HEK293T (cell line): ENCODE data around the gene ADIRF.
A peak's percentile ranks its signal among the peaks of the same experiment; 100 is the strongest.
"Not testable (repeated sequence)": the region's sequence is repeated elsewhere in the genome, so short reads cannot be mapped to it uniquely, and the experiment has no call there.

Source experiments
- CTCF ChIA-PET: fragments of 350-600 bp; formaldehyde crosslinking; extraction: SDS; loops from one replicate; lab custom pipeline; 2021; ENCODE audit warnings: antibody characterized with exemption, inconsistent platforms; lab: Yijun Ruan, JAX
- POLR2A ChIA-PET: fragments of 350-600 bp; formaldehyde crosslinking; extraction: SDS; loops from one replicate; lab custom pipeline; 2020; ENCODE audit warnings: antibody characterized with exemption, inconsistent platforms; lab: Yijun Ruan, JAX
- DNase-seq: peaks from one replicate; pipeline ENCODE4 v3.0.0; 2012; ENCODE audit warnings: mixed read lengths; ENCODE audit errors: extremely low spot score
- ARNT ChIP-seq: fragments of 450-650 bp; IDR thresholded peaks from 2 replicates; pipeline ENCODE4 v1.6.1; 2017; ENCODE audit warnings: mild to moderate bottlenecking
- BHLHE40 ChIP-seq: fragments of 450-650 bp; IDR thresholded peaks from 2 replicates; pipeline ENCODE4 v1.6.1; 2016; ENCODE audit warnings: mild to moderate bottlenecking, moderate library complexity, borderline replicate concordance
- CTBP1 ChIP-seq: fragments of 450-650 bp; IDR thresholded peaks from 2 replicates; pipeline ENCODE4 v1.6.1; 2016; ENCODE audit warnings: borderline replicate concordance
- ELF4 ChIP-seq: fragments of 450-650 bp; IDR thresholded peaks from 2 replicates; pipeline ENCODE4 v1.6.1; 2017; ENCODE audit warnings: antibody characterized with exemption
- FOXA1 ChIP-seq: fragments of 450-650 bp; IDR thresholded peaks from 2 replicates; pipeline ENCODE4 v1.6.1; 2016; ENCODE audit warnings: mild to moderate bottlenecking
- FOXK2 ChIP-seq: fragments of 450-650 bp; IDR thresholded peaks from 2 replicates; pipeline ENCODE4 v1.6.1; 2016; ENCODE audit warnings: mild to moderate bottlenecking
- FOXM1 ChIP-seq: fragments of 450-650 bp; IDR thresholded peaks from 2 replicates; pipeline ENCODE4 v1.6.1; 2017; ENCODE audit warnings: mild to moderate bottlenecking, borderline replicate concordance
- HDGF ChIP-seq: fragments of 450-650 bp; IDR thresholded peaks from 2 replicates; pipeline ENCODE4 v1.6.1; 2017; ENCODE audit warnings: antibody characterized with exemption, borderline replicate concordance
- L3MBTL2 ChIP-seq: fragments of 450-650 bp; conservative IDR thresholded peaks from 2 replicates; pipeline ENCODE4 v1.6.1; 2016; ENCODE audit warnings: mild to moderate bottlenecking
- LEF1 ChIP-seq: fragments of 450-650 bp; IDR thresholded peaks from 2 replicates; pipeline ENCODE4 v1.6.1; 2017; ENCODE audit warnings: mild to moderate bottlenecking, borderline replicate concordance
- NFRKB ChIP-seq: fragments of 450-650 bp; IDR thresholded peaks from 2 replicates; pipeline ENCODE4 v1.6.1; 2016; ENCODE audit warnings: mild to moderate bottlenecking, moderate library complexity
- SP1 ChIP-seq: fragments of 450-650 bp; IDR thresholded peaks from 2 replicates; pipeline ENCODE4 v1.6.1; 2017
- SUZ12 ChIP-seq: fragments of 450-650 bp; IDR thresholded peaks from 2 replicates; pipeline ENCODE4 v1.6.1; 2016; ENCODE audit warnings: mild to moderate bottlenecking
- TARDBP ChIP-seq: fragments of 450-650 bp; IDR thresholded peaks from 2 replicates; pipeline ENCODE4 v1.6.1; 2016
- ZNF384 ChIP-seq: fragments of 450-650 bp; IDR thresholded peaks from 2 replicates; pipeline ENCODE4 v1.6.1; 2016
- TF ChIP-seq, protein P1 (sequence below): fragments of 450-650 bp; IDR thresholded peaks from 2 replicates; pipeline ENCODE4 v1.6.1; 2016

Gene ADIRF

DNA sequence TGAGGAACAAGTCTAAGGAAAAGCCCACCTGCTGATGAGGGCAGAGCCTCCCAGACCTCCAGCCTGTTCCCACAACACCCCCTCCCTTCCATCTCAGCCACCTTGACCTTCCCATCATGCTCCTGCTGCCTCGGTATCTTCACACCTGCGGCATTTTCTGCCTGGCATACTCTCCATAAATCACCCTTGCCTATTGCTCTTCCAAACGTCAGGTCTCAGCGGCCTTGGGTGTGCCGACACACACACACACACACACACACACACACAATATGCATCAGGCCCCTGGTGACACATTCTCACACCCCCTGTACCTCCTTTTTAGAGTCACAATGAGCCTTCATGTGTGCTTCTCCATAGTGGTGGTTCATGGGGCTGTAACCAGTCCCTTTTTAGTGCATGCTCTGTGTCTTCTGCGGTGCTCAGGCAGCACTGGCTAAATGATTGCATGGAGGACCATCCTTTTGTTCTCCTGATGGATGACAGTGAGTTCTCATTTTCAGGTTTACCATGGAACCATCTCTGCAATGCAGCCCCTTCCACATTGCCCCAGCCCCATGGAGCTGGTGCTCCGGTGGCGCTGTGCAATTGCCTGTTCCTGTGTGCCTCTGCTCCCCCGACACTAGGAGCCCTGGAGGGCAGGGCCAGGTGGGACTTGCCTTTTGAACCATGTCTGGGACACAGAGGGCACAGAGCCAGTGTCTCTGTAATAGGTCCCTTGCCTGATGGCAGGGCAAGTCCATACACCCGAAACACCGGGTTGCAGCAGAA is 4.5 kb downstream of the ADIRF start:
- POLR2A ChIA-PET: no interaction called here

GRCh38 chr10:86974484-86974883 is 6.2 kb downstream of the ADIRF start:
- DNase-seq: no peak
- ChIA-PET CTCF (no interaction called here), POLR2A (no interaction called here)
- TF ChIP-seq SP1 (no peak), SUZ12 (no peak), CTBP1 (no peak)

More for the DNA sequence above, 4.5 kb downstream of the ADIRF start:
- peak; percentile 4 for DNase-seq
- CTCF ChIA-PET: no interaction called here
- TF ChIP-seq BHLHE40 (no peak), LEF1 (no peak), ELF4 (no peak), TARDBP (no peak), ZNF384 (no peak), L3MBTL2 (no peak), SUZ12 (no peak), SP1 (no peak), FOXK2 (no peak), NFRKB (no peak), FOXM1 (no peak), CTBP1 (no peak), HDGF (no peak), ARNT (no peak), FOXA1 (no peak)
- TF ChIP-seq, protein P1, sequence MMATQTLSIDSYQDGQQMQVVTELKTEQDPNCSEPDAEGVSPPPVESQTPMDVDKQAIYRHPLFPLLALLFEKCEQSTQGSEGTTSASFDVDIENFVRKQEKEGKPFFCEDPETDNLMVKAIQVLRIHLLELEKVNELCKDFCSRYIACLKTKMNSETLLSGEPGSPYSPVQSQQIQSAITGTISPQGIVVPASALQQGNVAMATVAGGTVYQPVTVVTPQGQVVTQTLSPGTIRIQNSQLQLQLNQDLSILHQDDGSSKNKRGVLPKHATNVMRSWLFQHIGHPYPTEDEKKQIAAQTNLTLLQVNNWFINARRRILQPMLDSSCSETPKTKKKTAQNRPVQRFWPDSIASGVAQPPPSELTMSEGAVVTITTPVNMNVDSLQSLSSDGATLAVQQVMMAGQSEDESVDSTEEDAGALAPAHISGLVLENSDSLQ: no peak

DNA sequence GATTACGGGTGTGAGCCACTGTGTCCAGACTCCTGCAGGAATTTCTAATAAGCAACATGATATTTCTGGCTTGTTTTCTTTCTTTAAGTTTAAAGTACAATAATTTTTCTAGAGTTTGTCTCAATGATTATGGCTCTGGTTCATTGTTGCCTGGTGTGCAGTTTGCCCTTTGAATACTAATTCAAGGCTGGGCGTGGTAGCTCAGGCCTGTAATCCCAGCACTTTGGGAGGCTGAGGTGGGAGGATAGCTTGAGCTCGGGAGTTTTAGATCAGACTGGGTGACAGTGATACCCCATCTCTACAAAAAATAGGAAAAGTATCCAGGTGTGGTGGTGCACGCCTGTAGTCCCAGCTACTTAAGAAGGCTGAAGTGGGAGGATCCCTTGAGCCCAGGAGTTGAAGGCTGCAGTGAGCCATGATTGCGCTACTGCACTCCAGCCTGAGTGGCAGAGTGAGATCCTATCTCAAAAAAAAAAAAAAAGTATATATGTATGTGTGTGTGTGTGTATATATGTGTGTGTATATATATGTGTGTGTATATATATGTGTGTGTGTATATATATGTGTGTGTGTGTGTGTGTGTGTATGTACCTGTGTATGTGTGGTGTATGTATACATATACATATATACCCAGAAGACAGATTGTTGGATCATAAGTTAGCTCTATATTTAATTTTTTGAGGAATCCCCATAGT is 8.2 kb downstream of the ADIRF start:
- ChIA-PET CTCF (interaction anchor here (0.7 kb wide), 1 partner anchor 10 kb away, joined by 4 read pairs; no protein-coding TSS in a partner anchor), POLR2A (no interaction called here)
- TF ChIP-seq NFRKB (no peak), TARDBP (no peak), CTBP1 (no peak), ARNT (no peak), FOXM1 (no peak), SUZ12 (no peak), L3MBTL2 (no peak), FOXK2 (no peak), SP1 (no peak), LEF1 (no peak), FOXA1 (no peak), ELF4 (no peak), HDGF (no peak), BHLHE40 (no peak), ZNF384 (no peak)
- TF ChIP-seq, protein P1: no peak
- no peak for DNase-seq

DNA sequence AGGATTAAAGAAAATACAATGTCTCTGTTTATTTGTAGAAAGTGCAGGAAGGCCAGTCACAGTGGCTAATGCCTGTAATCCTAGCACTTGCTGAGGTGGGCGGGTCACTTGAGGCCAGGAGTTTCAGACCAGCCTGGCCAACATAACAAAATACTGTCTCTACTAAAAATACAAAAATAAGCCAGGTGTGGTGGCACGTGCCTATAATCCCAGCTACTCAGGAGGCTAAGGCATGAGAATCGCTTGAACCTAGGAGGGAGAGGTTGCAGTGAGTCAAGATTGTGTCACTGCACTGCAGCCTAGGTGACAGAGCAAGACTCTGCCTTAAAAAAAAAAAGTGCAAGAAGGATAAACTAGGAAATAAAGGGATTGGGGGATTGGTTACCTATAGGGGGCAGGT is 10.2 kb downstream of the ADIRF start:
- DNase-seq, POLR2A ChIA-PET, CTCF ChIA-PET: not testable (repeated sequence)

DNA sequence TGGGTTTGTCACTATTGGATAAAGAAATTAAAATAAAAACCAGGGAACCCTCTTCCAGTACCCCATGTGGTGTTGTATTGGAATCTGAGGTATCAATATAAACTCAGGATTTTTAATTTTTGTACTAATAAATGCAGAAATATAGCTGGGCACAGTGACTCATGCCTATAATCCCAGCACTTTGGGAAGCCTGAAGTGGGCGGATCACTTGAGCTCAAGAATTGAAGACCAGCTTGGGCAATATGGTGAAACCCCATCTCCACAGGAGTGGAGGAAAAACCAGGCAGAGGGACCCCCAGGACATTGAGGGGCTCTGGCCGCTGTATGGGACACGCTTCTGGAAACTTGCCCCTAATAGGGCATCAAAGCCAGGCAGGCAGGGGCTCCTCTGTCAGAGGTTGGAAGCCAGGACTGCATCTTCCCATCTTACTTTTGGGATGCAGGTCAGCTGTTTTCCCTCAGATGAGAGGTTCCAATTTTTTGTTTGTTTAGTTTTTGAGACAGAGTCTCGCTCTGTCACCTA is 11.1 kb downstream of the ADIRF start:
- ChIA-PET CTCF (interaction anchor here (0.6 to 1.3 kb wide), 2 partner anchors 13 to 114 kb away, joined by 3 read pairs; no protein-coding TSS in a partner anchor), POLR2A (no interaction called here)
- no peak for TF ChIP-seq SP1
- no peak for TF ChIP-seq ELF4
- no peak for TF ChIP-seq SUZ12
- TF ChIP-seq ARNT: no peak
- no peak for TF ChIP-seq BHLHE40
- TF ChIP-seq, protein P1: no peak
- TF ChIP-seq ZNF384: no peak
- no peak for TF ChIP-seq LEF1
- no peak for TF ChIP-seq FOXM1
- no peak for TF ChIP-seq FOXK2
- TF ChIP-seq FOXA1: no peak
- TF ChIP-seq NFRKB: no peak
- no peak for TF ChIP-seq HDGF
- TF ChIP-seq L3MBTL2: no peak
- TF ChIP-seq CTBP1: no peak
- no peak for TF ChIP-seq TARDBP
- no peak for DNase-seq

- ChIA-PET CTCF (interaction anchor here (1.3 kb wide), 1 partner anchor 113 kb away, joined by 3 read pairs; no protein-coding TSS in a partner anchor), POLR2A (no interaction called here)
These were observed 11.7 kb downstream of the ADIRF start for GRCh38 chr10:86979977-86980448.

More at GRCh38 chr10:86979977-86980448, 11.7 kb downstream of the ADIRF start:
- TF ChIP-seq ZNF384 (no peak), NFRKB (no peak), SP1 (no peak), LEF1 (no peak), ARNT (no peak), FOXM1 (no peak), SUZ12 (no peak), BHLHE40 (no peak), FOXA1 (no peak), L3MBTL2 (no peak), FOXK2 (no peak), HDGF (no peak), ELF4 (no peak), CTBP1 (no peak), TARDBP (no peak)
- TF ChIP-seq, protein P1: no peak
- DNase-seq: no peak
